Stimulated activated CD8-positive, alpha-beta memory T cell treated with anti-CD3 and anti-CD28 coated beads, Interleukin-4, amount 100 ng/mL, for 1 hour (primary cell): ENCODE data around the gene FAM3B.

ENCODE experiments used
- DNase-seq, 2 donors: peaks; one replicate each; pipeline ENCODE4 v3.0.0-alpha.2; 2020; ENCODE audit warnings: low read depth in 2 of 2, low spot score in 1 of 2

FAM3B gene

DNA sequence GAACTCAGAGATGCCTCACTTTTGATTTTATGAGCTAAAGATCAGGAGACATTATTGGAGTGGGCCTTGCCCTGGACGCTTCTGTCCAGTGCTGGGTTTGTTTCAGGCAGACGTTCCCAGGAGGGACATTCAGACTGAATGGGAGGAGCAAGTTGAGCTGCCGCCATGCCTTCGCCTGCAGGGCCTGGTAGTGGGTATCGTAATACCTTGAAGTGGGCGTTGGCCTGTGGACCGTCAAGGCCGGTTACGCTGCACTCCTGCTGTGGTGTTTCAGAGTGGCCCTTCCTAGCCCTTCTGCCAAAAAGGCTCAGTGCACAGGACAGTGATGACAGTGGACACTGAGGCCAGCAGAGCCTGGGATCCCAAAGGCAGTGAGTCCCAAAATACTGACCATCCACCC is 1.6 kb downstream of the FAM3B start:
- DNase-seq, result no peak

DNA sequence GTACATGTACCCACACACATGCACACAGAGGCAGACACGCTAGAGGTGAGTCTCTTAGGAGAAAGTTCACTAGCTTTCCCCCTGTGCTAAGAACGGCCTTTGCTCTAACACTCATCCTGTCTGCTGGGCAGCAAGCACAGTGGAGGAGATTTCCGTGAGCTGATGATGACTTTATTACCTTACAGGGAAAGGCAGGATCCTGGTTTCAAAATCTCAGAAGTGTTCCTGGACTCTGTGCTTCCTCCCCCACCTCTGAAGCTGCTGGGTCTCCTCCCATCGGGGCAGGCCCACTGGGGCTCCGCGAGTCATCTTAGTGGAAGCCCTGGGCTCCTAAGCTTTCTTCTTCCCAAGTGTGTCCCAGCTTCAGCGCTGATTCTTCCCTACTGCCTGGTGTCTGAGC is 2.7 kb downstream of the FAM3B start:
- DNase-seq, result no peak

DNA sequence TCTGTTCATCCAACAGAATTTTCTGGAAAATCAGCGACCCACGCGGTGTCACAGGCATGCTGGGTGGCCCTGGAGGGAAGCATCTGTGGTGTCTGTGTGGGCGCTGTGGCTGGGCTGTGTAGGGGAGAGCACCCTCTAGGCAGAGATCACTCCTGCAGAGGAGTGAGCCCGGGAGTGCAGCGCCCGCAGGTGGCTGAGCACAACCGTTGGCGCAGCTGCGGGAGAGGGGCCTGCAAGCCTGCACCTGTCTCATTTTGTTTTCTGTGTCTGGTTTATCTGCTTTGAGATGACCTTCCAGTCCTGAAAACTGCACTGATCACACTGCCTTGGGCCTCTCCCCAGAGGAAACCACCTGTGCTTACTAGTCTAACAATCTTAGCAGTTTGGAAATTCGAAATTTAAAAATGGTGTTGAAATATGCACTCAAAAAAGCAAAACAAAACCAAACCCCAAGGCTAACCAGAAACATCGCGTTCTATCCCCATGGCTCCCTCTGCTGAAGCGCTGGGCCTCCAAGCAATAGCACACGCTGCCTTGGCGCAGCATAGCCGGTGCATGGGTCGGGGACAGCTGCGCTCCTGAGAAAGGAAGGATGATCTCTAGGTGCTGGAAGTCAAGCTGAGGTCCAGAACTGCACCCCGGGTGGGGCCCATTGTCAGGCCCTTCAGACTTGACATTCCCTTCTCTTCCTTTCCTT is 4.8 kb downstream of the FAM3B start:
- DNase-seq, result no peak

DNA sequence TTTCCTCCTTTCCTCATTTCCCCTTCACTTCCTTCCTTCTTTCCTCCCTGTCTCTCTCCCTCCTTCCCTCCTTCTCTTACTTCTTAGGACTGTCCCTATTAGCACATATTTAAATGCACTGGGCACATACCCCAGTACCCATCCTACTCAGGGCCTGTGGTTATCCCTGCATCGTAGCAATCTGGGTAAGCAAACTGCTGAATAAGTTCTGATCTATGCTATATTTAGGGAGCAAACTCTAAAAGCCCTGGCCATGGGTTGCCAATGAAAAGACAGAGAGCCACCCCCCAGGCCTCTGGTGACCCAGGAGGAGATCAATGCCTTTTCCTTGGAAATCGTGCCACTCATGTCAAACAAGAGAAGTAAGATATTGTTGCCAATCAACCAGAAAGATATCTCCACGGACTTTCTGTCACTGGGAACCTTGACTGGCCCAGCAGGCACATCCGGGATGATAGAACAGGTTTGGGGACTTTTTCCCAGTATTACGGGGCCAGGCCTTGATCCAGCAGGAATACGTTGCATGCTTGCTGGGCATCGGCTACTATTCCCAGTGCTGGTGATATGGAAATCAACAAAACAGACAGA is 5.4 kb downstream of the FAM3B start:
- DNase-seq, result no peak

DNA sequence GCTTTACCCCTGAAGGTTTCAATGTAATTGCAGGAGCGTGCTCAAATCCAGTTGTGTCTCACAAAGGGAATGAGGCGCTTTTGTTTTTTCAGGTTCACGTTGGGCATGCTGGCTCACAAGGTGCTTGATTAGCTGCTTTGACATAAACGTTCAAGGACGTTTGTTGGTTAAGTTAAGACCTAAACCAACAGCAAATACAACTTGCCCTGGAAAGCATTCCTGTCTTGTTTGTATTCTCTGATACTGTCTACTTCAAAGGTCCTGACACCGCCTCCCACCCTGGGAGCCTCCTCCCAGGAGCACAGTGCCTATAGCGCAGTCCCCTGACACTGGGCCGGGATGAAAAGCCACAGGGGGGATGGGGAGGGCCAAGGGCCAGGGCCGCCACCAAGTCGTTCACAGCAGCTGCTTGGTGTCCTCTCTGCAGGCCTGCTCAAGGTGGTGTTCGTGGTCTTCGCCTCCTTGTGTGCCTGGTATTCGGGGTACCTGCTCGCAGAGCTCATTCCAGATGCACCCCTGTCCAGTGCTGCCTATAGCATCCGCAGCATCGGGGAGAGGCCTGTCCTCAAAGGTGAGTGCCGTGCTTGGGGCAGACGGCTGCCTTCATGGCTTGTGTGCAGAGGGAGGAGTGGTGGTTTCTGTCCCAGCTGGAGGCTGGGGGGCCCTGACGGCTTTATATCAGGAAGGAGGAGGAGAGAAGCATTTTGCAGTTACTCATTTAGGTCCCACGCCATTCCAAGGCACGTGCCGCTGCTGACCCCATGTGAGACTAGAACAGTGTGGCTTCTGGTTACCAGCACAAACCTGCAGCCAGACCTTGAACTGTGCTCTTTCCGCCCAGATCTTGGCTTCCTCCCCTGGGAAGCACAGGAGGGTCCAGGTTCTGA is 6.1 kb downstream of the FAM3B start:
- DNase-seq, result no peak

DNA sequence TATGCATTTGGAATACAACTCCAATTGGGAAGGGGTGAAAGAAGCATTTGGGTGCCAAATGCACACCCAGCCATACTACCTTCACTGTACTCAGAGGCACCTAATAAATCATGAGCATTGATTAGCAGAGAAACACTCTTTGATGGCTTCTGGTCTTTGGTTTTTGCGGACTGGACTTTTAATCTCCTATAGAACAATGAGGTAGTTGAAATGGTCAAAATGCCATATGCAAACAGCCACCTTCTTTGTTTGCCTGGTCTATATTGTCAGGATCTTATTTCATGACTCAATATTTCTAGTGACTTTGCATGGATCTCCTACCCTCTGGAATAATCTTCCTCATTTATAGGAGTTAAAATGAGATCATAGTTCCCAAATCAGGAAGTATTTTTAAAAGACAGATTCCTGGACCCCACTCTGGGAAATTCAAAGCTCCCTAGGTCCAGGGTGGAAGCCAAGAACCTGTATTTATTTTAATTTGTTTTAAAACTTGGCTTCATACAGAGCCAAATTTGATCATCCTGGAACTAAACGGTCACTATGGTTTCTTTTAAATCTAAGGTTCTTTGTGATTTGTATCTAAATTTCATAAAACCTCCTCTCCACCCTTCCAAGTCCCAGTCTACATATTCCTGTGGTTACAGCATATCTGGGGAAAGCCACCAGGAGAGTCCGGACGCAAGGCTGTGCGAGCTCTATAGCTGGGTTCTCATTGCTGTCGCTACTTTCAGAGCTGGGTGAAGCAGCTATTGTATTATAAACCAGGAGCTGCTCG is 8.7 kb downstream of the FAM3B start:
- DNase-seq, result no peak

DNA sequence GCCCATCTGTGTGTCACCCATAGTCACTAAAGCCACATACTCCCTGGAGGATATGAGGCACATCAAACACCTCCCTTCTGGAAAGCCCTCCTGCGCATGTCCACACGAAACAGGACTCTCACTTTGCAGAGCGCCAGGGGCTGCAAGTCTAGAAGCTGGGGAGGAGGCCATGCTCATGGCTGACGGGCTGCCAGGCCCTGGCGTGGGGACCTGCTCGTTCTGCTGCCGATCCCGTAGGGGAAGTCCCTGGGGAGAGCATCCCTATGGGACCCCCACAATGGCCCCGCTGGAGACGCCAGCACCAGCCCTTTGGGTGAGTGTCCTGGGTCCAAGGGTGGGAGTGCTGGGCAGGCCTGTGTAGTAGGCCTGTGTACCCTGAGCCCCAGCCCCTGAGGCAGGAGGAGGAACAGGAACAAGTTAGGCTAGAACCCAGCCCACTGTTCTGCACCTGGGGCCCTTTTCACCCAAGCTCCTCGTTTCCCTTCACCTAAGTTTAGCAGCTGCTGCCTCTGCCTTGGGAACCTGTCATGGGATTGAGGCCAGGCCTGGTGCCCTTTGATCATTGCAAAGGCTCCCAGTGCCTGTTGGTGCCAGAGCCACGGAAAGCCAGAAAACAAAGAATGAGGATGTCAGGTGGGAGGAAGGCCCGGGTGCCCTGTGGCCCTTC is 9.9 kb downstream of the FAM3B start:
- no peak for DNase-seq

DNA sequence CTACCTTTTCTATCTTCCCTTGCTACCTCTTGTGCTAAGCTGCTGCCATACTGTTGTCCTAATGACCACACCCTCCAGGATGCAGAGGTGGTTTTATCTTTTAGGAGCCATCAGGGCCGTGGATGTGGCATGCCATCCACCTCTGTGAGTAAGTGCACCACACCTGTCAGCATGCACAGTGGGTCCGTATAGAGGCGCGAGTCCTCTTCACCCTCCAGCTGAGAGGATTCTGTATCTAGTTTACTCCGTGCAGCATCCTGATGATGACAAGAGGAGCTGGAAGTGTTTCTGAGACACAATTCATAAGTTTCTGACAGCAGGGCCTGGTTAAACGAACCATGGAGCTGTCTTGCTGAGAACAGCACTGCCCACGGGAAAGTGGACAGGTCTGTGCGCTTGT is 11.2 kb downstream of the FAM3B start:
- DNase-seq, result no peak

DNA sequence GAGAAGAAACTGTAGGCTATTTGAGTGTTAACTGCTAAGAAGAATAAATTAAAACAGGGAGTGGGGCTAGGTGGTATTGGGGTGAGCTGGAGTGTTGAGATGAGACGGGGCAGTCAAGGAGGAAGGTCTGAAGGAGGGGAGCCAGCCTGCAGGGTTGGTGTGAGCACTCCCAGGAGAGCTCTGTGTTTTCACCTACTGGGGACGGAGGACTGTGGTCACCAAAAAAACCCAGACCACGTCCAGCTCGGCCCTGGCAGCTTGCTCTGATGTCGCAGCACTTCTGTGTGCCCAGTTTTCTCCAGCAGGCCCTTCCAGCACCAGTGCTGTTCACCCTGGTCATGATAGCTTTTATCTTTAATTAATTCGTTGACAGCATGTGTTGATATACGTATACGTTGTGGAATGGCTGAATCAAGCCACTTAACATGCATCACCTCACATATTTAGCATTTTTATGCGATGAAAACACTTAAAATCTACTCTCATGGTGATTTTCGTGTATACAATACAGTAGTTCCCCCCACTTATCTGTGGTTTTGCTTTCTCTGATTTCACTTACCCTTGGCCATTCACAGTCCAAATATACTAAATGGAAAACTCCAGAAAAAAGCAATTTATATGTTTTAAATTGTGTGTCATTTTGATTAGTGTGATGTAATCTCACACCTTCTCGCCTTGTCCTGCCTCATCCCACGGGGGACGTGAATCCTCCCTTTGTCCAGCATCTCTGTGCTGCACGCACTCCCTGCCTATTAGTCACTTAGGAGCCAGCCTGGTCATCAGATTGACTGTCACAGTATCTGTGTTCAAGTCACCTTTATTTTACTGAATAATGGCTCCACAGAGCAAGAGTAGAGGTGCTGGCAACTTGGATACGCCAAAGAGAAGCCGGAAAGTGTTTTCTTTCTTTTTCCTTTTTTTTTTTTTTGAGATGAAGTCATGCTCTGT is 12.3 kb downstream of the FAM3B start:
- no peak for DNase-seq

DNA sequence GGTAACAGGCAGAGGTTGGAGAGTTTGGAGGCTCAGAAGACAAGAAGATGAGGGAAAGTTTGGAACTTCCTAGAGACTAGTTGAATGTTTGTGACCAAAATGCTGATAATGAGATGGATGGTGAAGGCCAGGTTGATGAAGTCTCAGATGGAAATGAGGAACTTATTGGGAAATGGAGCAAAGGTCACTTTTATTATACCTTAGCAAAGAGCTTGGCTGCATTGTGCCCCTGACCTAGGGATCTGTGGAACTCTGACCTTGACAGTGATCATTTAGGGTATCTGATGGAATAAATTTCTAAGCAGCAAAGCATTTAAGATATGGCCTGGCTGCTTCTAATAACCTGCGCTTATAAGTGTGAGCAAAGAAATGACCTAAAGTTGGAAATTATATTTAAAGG is 17.2 kb downstream of the FAM3B start:
- DNase-seq, result no peak

DNA sequence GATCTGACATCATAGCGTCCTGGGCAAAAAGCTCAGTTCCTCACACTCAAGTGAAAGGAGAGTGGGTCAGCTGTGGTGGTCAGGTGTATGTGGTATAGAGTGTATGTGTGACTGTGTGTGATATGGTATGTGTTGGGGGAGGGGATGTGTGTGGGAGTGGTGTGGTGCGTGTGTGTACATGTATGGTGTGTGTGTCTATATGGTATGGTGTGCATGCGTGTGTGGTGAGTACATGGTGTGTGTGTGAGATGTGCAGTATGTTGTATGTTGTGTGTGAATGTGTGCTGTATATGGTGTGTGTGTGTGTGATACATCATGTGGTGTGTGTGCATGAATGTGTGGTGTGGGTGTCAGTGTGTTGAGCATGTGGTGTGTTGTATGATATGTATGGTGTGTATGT is 20.9 kb downstream of the FAM3B start:
- DNase-seq, result no peak

DNA sequence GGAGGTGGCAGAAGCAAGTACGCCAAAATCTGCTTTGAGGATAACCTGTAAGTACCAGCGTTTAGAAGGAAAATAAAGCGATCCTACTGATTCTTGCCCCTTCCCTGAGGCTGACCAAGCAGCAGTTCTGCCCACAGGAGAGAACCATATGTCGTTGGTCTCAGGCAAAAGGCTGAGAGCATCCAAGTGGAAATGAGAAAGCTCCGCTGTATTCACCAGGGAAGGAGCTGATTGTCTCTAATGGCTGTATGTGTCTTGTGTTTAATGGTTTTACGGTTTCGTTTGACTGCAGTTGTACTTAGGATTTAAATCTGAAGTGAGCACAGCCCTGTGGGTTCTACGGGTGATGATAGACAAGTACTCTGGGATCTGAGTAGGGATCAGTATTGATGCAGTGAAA is 21.9 kb downstream of the FAM3B start:
- DNase-seq, result no peak

DNA sequence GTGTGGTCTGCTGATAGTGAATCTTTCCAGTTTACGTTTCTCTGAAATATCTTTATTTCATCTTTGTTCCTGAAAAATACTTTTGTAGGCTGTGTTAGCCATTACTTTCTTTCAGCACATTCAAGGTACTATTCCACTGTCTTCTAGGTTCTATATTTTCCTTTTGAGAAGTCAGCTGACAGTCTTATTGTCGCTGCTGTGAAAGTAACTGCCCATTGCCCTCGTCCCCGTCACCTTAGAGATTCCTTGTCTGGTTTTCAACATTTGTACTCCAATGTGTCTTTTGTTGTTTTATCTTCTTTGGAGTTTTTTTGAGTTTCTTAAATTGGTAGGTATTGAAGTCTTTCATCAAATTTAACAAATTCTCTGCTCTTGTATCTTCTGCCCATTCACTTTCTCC is 25.4 kb downstream of the FAM3B start:
- no peak for DNase-seq

DNA sequence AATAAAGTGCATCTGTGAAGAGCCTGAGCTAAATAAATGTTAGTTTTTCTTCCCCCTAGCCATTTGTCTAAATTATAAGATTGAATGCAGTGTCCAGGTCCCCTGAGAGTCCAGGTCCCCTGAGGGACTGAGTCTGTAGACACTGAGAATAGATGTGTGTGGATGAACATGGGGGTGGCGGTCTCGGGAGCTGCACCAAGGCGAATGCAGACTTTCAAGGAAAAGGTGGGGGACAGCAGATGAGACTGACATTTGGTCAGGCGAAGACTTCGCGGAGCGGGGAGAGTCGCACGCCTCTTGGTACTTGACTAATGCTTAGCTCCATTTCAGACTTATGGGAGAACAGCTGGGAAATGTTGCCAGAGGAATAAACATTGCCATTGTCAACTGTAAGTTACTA is 27.5 kb downstream of the FAM3B start:
- DNase-seq, result no peak

DNA sequence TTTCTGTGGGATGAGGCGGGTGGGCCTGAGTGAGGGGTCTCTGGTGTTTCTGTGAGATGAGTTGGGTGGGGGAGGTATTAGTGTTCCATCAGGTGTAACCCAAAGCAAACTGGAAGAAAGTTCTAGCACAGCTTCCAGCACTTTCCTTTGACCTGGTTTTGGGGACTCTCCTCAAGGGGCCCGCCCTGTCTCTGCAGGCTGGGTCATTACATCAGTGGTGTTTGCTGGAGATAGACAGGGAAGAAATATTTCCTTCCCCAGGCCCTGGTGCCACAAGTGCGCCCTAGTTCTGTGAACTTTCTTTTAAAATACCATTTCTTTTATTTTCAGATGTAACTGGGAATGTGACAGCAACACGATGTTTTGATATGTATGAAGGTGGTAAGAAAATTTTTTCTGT is 28.8 kb downstream of the FAM3B start:
- no peak for DNase-seq

DNA sequence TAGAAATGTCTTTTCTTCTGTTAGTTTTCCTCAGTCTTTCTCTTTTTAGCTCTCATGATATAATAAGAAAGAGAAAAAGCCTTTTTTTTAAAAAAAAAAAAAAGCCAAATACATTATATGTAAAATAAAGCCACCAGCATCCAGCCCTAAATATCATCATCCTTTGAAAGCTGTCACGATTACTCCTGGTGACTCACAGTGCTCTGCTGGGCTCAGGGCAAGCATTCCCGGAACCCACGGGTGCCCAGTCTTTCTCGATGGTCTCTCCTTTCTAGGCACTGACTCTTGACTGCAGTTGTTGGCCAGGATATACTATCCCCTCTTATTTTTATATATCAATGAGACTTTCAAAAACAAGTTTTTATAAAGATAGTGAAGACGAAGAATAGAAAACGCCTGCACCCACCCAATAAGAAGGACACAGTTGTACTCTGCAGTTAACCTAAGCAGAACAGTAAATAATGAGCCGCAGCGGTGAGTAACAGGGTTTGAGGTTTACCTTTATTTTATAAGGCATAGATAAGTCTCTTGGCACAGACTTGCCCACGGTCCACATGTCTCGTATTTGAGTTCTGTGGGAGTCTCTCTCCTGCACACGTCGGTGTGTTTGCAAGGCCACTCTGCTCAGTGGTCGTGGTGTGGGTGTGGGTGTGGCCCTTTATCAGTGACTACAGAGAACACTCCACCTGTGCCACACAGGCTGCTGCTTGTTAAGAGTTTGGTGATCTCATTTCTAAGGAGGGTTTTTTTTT is 29.5 kb downstream of the FAM3B start:
- DNase-seq, result no peak

DNA sequence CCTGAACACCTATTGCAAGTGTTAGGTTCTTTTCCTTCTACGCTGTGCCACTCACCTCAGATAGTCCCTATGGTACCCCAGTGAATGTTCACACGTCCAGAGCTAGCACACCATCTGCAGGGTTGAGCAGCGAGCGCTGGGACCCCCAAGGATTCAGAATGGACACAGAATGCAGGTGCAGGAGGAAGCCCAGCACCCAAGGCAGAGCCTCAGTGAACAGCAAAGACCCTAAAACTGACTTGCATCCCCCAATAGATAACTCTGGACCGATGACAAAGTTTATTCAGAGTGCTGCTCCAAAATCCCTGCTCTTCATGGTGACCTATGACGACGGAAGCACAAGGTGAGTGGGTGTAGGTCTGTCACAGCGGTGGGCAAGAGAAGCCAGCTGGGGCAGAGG is 30.2 kb downstream of the FAM3B start:
- DNase-seq, result no peak

DNA sequence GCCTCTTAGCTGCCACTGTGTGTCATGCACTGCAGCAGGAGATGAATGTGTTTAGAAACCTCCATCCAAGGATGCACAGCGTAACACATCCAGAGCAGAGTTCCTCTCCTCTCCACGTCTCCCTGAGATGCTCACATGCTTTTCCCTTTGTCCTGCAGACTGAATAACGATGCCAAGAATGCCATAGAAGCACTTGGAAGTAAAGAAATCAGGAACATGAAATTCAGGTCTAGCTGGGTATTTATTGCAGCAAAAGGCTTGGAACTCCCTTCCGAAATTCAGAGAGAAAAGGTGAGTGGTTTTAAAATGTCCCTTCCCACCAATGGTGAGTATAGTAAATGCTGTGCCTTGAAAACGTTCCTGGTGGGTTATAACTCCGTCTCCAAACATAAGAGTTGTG is 31.8 kb downstream of the FAM3B start:
- DNase-seq, result no peak

DNA sequence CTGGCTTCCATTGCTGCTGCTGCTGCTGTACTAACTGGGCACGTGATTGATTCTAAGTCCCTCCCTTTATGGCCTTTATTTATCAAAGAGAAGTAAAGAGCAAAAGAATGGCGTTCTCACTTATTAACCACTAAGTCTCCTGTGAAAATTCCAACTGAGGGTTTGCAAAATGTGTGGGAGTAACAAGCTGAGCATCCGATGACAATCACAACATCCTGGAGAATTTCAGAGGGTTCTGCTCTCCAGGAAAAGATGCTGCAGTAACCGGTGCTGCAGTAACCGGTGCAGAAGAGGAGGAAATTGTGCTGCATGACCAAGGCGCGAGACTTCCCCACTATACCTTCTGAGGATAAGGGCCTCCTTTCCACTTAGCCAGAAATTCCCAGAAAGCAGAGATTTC is 32.5 kb downstream of the FAM3B start:
- DNase-seq, result no peak
